H9 (cell line): ENCODE measurements around the gene EPHX1. TPM values are rescaled to one million over a fixed set of nuclear protein-coding genes. Genes with fewer than 3 reads are reported as not detected.

ENCODE experiments used
- DNase-seq: peaks from one replicate; pipeline ENCODE4 v3.0.0-alpha.2; 2017
- H2AFZ ChIP-seq: one replicate; pipeline ENCODE4 v1.6.1; 2013; ENCODE audit warnings: mild to moderate bottlenecking, low read length, control low read depth, moderate library complexity
- H2AK5ac ChIP-seq: 2 replicates; pipeline ENCODE4 v1.6.1; 2013; ENCODE audit warnings: low read length, control low read depth, mixed read lengths; ENCODE audit not compliant: insufficient read length
- H2BK120ac ChIP-seq: one replicate; pipeline ENCODE4 v1.6.1; 2013; ENCODE audit warnings: low read depth, mild to moderate bottlenecking, low read length, control low read depth, inconsistent platforms; ENCODE audit not compliant: poor library complexity, severe bottlenecking
- H2BK12ac ChIP-seq: 2 replicates; pipeline ENCODE4 v1.6.1; 2013; ENCODE audit warnings: low read length, control low read depth, mixed read lengths, low read depth; ENCODE audit not compliant: insufficient read length
- H2BK15ac ChIP-seq: 2 replicates; pipeline ENCODE4 v1.6.1; 2013; ENCODE audit warnings: low read depth, low read length, control low read depth
- H2BK20ac ChIP-seq: one replicate; pipeline ENCODE4 v1.6.1; 2013; ENCODE audit warnings: low read depth, mild to moderate bottlenecking, low read length, control low read depth, inconsistent platforms; ENCODE audit not compliant: poor library complexity, severe bottlenecking
- H2BK5ac ChIP-seq: 2 replicates; pipeline ENCODE4 v1.6.1; 2013; ENCODE audit warnings: low read length, control low read depth, mixed read lengths; ENCODE audit not compliant: insufficient read length
- H3K14ac ChIP-seq: 2 replicates; pipeline ENCODE4 v1.6.1; 2013; ENCODE audit warnings: low read length, control low read depth; ENCODE audit not compliant: insufficient read depth
- H3K18ac ChIP-seq: 2 replicates; pipeline ENCODE4 v1.6.1; 2013; ENCODE audit warnings: low read depth, mild to moderate bottlenecking, mixed read lengths, low read length, control low read depth; ENCODE audit not compliant: insufficient read length
- H3K23ac ChIP-seq: 2 replicates; pipeline ENCODE4 v1.6.1; 2013; ENCODE audit warnings: low read length, control low read depth, mixed read lengths, low read depth; ENCODE audit not compliant: insufficient read length
- H3K23me2 ChIP-seq: 2 replicates; pipeline ENCODE4 v1.6.1; 2013; ENCODE audit warnings: low read depth, mild to moderate bottlenecking, mixed read lengths, low read length, control low read depth; ENCODE audit not compliant: insufficient read length, poor library complexity, severe bottlenecking
- H3K27ac ChIP-seq: 2 replicates; pipeline ENCODE4 v1.5.1; 2013; ENCODE audit warnings: low read length, control low read depth, mixed read lengths, low read depth; ENCODE audit not compliant: insufficient read length
- H3K27me3 ChIP-seq: 2 replicates; pipeline ENCODE4 v1.6.1; 2013; ENCODE audit warnings: low read length, control low read depth, inconsistent platforms; ENCODE audit not compliant: insufficient read depth
- H3K4ac ChIP-seq: 2 replicates; pipeline ENCODE4 v1.6.1; 2013; ENCODE audit warnings: low read depth, mild to moderate bottlenecking, control low read depth, inconsistent platforms, low read length, moderate library complexity
- H3K4me1 ChIP-seq: 2 replicates; pipeline ENCODE4 v1.6.1; 2013; ENCODE audit warnings: low read length, control low read depth, inconsistent platforms; ENCODE audit not compliant: insufficient read depth
- H3K4me2 ChIP-seq: 2 replicates; pipeline ENCODE4 v1.6.1; 2013; ENCODE audit warnings: low read length, control low read depth, mixed read lengths; ENCODE audit not compliant: insufficient read length, insufficient read depth
- H3K56ac ChIP-seq: 2 replicates; pipeline ENCODE4 v1.6.1; 2013; ENCODE audit warnings: low read depth, mild to moderate bottlenecking, mixed read lengths, low read length, control low read depth; ENCODE audit not compliant: insufficient read length
- H3K79me1 ChIP-seq: 2 replicates; pipeline ENCODE4 v1.6.1; 2013; ENCODE audit warnings: low read depth, mild to moderate bottlenecking, moderate library complexity, low read length, control low read depth, inconsistent platforms; ENCODE audit not compliant: insufficient read depth, poor library complexity, severe bottlenecking
- H3K79me2 ChIP-seq: 2 replicates; pipeline ENCODE4 v1.6.1; 2013; ENCODE audit warnings: low read length, control low read depth, inconsistent platforms; ENCODE audit not compliant: insufficient read depth
- H3K9ac ChIP-seq: 2 replicates; pipeline ENCODE4 v1.6.1; 2013; ENCODE audit warnings: low read length, control low read depth, mixed read lengths; ENCODE audit not compliant: insufficient read length; ENCODE audit errors: extremely low read depth
- H3K9me3 ChIP-seq: one replicate; pipeline ENCODE4 v1.6.1; 2013; ENCODE audit warnings: low read depth, low read length, inconsistent platforms; ENCODE audit not compliant: control insufficient read depth
- H3T11ph ChIP-seq: one replicate; pipeline ENCODE4 v1.6.1; 2013; ENCODE audit warnings: mild to moderate bottlenecking, low read length, control low read depth, inconsistent platforms
- H4K20me1 ChIP-seq: one replicate; pipeline ENCODE4 v1.6.1; 2013; ENCODE audit not compliant: control insufficient read depth, insufficient read length, insufficient read depth
- H4K5ac ChIP-seq: 2 replicates; pipeline ENCODE4 v1.6.1; 2013; ENCODE audit warnings: low read depth, mild to moderate bottlenecking, mixed read lengths, low read length, control low read depth; ENCODE audit not compliant: insufficient read length
- H4K8ac ChIP-seq: replicated peaks from 2 replicates; pipeline ENCODE4 v1.6.1; 2013; ENCODE audit warnings: low read length, control low read depth, mixed read lengths, low read depth; ENCODE audit not compliant: insufficient read length
- H4K91ac ChIP-seq: 2 replicates; pipeline ENCODE4 v1.6.1; 2013; ENCODE audit warnings: low read depth, mild to moderate bottlenecking, moderate library complexity, mixed read lengths, low read length, control low read depth; ENCODE audit not compliant: insufficient read length
- H3K27ac Mint-ChIP-seq, 3 experiments: 2 replicates in 2 of 3; 3 replicates in 1 of 3; pipeline ENCODE4 v1.8.0; 2020 to 2021; ENCODE audit warnings: mixed read lengths in 3 of 3, mild to moderate bottlenecking in 1 of 3, moderate library complexity in 1 of 3
- H3K27me3 Mint-ChIP-seq: 2 replicates; pipeline ENCODE4 v1.8.0; 2021; ENCODE audit warnings: low read depth, mild to moderate bottlenecking, moderate library complexity, mixed read lengths
- H3K36me3 Mint-ChIP-seq, 3 experiments: 2 replicates in 2 of 3; 3 replicates in 1 of 3; pipeline ENCODE4 v1.8.0; 2020 to 2021; ENCODE audit warnings: low read depth in 3 of 3, mixed read lengths in 3 of 3; ENCODE audit not compliant: insufficient read depth in 1 of 3
- H3K4me1 Mint-ChIP-seq, 2 experiments: 2 replicates each; pipeline ENCODE4 v1.8.0; 2020; ENCODE audit warnings: mixed read lengths in 2 of 2
- H3K4me3 Mint-ChIP-seq, 2 experiments: 2 replicates in 1 of 2; 3 replicates in 1 of 2; pipeline ENCODE4 v1.8.0; 2020 to 2021; ENCODE audit warnings: mild to moderate bottlenecking in 2 of 2, mixed read lengths in 2 of 2, moderate library complexity in 1 of 2
- H3K9me3 Mint-ChIP-seq, 2 experiments: 2 replicates in 1 of 2; 3 replicates in 1 of 2; pipeline ENCODE4 v1.8.0; 2020; ENCODE audit warnings: mild to moderate bottlenecking in 2 of 2, mixed read lengths in 2 of 2, moderate library complexity in 1 of 2
- WGBS: extraction: QIAGEN DNeasy Blood & Tissue Kit; methylation state at CpG from one replicate; pipeline ENCODE4 v1.1.7; 2013; ENCODE audit warnings: missing lambda C conversion rate, low lambda C conversion rate, mixed read lengths; ENCODE audit not compliant: insufficient read length; ENCODE audit errors: extremely low coverage; 5-methylcytosine and 5-hydroxymethylcytosine counted together
- total RNA-seq: library from RNA; stranded (reverse); gene quantifications from 2 replicates; pipeline ENCODE4 v1.2.1, GENCODE V29; 2021
- TF ChIP-seq, protein P1 (sequence below): fragments of 200-600 bp; sonication (generic); conservative IDR thresholded peaks from 3 replicates; pipeline ENCODE4 v1.8.0; 2021; ENCODE audit warnings: antibody characterized with exemption, mild to moderate bottlenecking

Gene EPHX1
- total RNA-seq, 1 experiment from 2014 or later, result 40.6 TPM

DNA sequence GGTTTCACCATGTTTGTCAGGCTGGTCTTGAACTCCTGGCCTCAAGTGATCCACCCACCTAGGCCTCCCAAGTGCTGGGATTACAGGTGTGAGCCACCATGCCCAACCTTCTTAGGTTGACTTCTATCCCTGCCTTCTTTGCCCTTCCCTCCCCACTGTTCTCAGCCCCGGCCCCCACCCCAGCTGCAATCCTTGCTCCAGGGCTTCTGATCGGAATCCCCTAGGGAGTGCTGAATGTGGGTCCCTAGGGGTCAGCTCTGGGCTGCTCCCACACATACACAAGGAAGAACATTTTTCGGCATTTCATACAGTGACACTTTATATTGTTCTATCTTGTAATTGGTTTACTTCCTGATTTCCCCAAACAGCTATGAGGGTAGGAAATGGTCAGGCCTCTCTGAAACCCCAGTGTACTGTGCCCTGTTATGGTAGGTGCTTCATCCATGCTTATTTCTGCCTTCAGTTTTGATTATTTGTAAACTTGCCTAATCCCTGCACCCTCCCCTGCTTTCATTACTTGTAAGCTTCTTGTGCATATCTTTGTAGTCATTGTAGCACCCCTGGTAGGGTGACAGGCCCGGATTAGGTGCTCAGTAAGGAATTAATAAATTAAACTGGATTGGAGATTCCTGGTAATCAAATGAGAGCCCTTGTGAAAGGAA is 38.1 kb upstream of the EPHX1 start:
- no peak overlapping the region for H2AFZ ChIP-seq
- no peak overlapping the region for H3K4me3 Mint-ChIP-seq

More for the DNA sequence above, 38.1 kb upstream of the EPHX1 start:
- Histone ChIP-seq H3K14ac (no peak overlapping the region), H3K56ac (no peak overlapping the region), H2AK5ac (no peak overlapping the region), H3K79me2 (no peaks in the 10 kb centered on the region), H3K18ac (no peak overlapping the region), H2BK15ac (no peak overlapping the region), H4K5ac (no peak overlapping the region), H4K8ac (no peak overlapping the region), H2BK5ac (no peak overlapping the region), H3K79me1 (no peaks in the 10 kb centered on the region), H3K4ac (no peak overlapping the region), H3K27ac (no peak overlapping the region), H4K20me1 (no peaks in the 10 kb centered on the region), H3K23me2 (no peaks in the 10 kb centered on the region), H2BK20ac (no peak overlapping the region), H3K4me1 (peaks cover 14% of the 10 kb centered on the region), H2BK12ac (no peak overlapping the region), H2BK120ac (no peak overlapping the region), H3K9me3 (no peaks in the 10 kb centered on the region), H3K9ac (no peak overlapping the region), H3K23ac (no peak overlapping the region), H3K4me2 (no peak overlapping the region), H3T11ph (no peak overlapping the region), H3K27me3 (no peaks in the 10 kb centered on the region), H4K91ac (no peak overlapping the region)
- DNase-seq, result no peak
- peak overlapping the region; percentile 40 to 63 (median 53); a peak in 5 of 7 replicates for H3K27ac Mint-ChIP-seq
- H3K4me1 Mint-ChIP-seq, result peaks cover 53 to 54% of the 10 kb centered on the region in 2 experiments
- peaks cover 4% of the 10 kb centered on the region; the same call in 1 of the 2 replicates for H3K27me3 Mint-ChIP-seq
- TF ChIP-seq, protein P1, sequence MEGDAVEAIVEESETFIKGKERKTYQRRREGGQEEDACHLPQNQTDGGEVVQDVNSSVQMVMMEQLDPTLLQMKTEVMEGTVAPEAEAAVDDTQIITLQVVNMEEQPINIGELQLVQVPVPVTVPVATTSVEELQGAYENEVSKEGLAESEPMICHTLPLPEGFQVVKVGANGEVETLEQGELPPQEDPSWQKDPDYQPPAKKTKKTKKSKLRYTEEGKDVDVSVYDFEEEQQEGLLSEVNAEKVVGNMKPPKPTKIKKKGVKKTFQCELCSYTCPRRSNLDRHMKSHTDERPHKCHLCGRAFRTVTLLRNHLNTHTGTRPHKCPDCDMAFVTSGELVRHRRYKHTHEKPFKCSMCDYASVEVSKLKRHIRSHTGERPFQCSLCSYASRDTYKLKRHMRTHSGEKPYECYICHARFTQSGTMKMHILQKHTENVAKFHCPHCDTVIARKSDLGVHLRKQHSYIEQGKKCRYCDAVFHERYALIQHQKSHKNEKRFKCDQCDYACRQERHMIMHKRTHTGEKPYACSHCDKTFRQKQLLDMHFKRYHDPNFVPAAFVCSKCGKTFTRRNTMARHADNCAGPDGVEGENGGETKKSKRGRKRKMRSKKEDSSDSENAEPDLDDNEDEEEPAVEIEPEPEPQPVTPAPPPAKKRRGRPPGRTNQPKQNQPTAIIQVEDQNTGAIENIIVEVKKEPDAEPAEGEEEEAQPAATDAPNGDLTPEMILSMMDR, result no peak
- no CpG with 5 or more reads among the region's 4 CpGs for WGBS
- H3K9me3 Mint-ChIP-seq, result no peaks in the 10 kb centered on the region
- H3K36me3 Mint-ChIP-seq, result no peaks in the 10 kb centered on the region
